ENCODE measurements around the gene ZNF184. TPM values are rescaled to one million over a fixed set of nuclear protein-coding genes. Genes with fewer than 3 reads are reported as not detected.

The ZNF184 gene
- total RNA-seq, 1 donor from 2014 or later = 24.6 TPM

DNA sequence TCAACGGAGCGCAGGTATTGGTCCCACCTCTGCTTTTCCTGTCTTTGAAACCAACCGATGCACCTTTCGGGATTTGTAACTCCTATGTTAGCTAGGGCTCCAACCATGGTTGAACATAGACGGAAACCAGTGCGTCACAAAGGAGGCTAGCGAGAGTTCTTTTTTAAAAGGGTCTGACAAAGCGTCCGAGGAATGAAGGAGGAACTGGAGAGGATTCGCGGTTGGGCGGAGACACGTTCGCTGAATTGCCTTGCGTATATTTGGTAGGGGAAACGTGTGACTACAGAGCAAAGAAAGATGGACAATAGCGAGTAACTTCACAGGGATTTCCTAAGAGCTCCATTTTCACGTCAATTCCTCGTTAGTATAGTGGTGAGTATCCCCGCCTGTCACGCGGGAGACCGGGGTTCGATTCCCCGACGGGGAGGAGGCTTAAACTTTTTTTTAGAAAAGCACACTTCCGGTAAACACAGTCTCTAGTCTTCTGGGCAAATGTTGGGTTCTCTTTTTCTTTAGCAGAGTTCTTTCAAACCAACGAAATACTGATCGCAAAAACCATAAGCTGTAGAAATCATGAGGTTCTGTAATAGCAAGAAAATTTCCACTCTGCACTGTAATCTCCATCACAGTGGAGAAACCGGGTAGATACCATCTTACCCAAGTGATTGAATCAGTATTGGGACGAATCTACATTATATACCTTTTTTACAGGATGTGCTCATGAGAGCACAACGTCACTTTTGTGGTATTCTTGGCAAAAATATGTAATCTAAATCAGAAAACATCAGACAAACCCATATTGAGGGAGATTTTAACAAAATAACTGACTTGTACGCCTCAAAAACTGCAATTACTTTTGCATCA, 6.6 kb upstream of the ZNF184 start:
- peak; percentile 94 for DNase-seq (ENCODE audit: low spot score)

GRCh38 chr6:27478706-27479318, 5.9 kb upstream of the ZNF184 start:
- peak; percentile 96 for DNase-seq (ENCODE audit: low spot score)

DNA sequence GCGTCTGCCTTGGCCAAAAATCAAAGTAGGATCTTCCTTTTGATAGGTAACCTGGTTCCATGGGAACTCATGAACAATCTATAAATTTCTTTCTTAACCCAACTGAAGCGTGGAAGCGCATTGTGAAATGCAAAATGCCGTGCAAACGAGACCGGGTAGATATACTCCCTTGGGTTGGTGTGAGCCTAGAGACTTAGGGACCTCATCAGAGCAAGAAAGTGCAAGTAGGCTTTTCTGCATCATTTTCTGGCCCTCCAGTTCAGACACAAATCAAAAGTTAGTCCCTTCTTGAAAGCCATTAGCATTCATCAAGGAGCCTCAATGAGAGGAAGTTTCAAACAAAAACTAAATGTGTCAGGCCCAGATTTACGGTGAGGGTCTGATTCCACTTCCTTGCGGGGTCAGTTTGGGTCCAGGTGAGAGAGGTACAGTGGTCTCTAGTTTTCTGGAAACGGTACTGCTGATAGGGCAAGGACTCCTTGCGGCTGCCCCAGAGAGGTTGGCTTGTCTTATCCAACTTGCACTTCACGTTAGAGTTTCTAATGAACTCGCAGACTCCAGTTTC, 5.3 kb upstream of the ZNF184 start:
- DNase-seq (ENCODE audit: low spot score) = no peak

GRCh38 chr6:27477318-27478013, 4.6 kb upstream of the ZNF184 start:
- no peak for DNase-seq (ENCODE audit: low spot score)

- no peak for DNase-seq (ENCODE audit: low spot score)
These were observed 3.2 kb upstream of the ZNF184 start for GRCh38 chr6:27476090-27476489.

DNA sequence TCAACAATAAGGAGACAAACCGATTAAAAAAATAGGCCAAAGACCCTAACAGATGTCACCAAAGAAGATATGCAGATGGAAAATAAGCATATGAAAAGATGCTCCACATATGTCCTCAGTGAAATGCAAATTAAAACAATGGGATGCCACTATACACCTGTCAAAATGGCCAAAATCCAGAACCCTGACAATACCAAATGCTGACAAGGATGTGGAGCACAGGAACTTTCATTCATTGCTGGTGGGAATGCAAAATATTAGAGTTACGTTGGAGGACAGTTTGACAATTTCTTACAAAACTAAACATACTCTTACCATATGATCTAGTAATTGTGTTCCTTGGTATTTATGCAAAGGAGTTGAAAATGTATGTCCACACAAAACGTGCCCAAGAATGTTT, 1.8 kb upstream of the ZNF184 start:
- DNase-seq (ENCODE audit: low spot score) = no peak

GRCh38 chr6:27474172-27474465, 1.2 kb upstream of the ZNF184 start:
- DNase-seq (ENCODE audit: low spot score) = no peak

DNA sequence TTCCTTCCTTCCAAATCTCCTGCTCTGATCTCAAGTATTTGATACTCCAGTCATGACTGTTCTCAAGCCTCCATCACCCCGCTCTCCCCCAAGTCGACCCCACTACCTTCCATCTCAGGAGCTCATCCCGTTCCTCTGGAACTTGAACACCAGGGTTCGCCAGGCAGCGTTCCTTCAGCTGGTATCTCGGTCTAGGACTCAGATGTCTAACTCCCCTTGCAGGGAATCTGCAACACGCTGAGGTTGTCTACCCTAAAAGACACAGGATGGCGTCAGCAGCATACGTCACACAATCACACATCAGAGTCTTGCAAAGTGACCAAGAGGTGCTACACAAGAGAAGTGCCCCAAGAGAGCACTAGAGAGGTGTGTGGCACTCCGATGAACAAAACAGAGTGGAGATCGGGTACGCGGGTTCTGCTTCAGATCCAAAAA, 706 bp downstream of the ZNF184 start:
- DNase-seq (ENCODE audit: low spot score) = peak; percentile 65

- DNase-seq (ENCODE audit: low spot score) = peak; percentile 2
These were observed 1.4 kb downstream of the ZNF184 start for GRCh38 chr6:27471365-27472115.

- no peak for DNase-seq (ENCODE audit: low spot score)
These were observed 2.9 kb downstream of the ZNF184 start for GRCh38 chr6:27470023-27470422.

DNA sequence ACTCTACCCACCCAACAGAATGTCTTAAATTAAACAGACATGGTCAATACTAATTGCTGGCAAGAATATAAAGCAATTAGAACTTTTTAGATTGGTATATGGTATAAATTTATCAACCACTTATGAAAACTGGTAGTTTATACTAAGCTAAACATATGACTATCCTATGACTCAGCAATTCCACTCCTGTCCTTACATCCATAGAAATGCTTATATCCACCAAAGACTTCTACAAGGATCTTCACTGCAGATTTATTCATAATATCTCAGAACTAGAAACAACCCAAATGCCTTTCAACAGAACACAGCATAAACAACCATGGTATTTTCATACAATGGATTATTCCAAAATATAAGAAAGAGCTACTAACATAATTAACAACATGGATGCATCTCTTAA, 4.6 kb downstream of the ZNF184 start:
- DNase-seq (ENCODE audit: low spot score) = no peak

DNA sequence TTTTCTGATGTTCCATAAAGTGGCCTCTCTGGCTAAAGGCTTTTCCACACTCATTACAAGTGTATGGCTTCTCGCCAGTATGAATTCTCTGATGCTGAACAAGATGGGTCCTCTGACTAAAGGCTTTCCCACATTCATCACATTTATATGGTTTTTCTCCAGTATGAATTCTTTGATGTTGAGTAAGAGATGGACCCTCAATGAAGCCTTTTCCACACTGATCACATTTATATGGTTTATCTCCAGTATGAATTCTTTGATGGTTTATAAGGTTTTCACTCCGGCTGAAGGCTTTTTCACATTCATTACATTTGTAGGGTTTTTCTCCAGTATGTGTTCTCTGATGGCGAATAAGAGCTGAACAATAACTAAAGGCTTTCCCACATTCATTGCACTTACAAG, 20.4 kb downstream of the ZNF184 start:
- no peak for DNase-seq (ENCODE audit: low spot score)

DNA sequence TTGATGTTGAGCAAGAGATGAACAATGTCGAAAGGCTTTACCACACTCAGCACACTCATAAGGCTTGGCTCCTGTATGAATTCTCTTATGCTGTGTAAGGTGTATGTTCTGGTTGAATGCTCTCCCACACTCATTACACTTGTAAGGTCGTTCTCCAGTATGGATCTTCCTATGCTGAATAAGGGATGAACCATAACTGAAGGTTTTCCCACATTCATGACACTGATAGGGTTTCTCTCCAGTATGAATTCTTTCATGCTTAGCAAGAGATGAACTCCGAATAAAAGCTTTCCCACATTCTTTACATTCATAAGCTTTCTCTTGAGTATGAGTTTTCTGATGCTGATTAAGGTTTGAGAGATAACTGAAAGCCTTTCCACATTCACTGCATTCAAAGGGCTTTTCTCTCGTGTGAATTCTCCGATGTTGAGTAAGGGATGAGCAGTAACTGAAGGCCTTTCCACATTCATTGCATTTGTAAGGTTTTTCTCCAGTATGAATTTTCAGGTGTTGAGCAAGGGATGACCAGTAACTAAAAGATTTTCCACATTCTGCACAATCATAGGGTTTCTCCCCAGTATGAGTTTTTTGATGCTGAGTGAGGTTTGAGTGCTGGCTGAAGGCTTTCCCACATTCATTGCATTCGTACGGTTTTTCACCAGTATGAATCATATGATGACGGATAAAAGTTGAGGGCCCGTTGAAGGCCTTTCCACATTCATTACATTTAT, 21.1 kb downstream of the ZNF184 start:
- no peak for DNase-seq (ENCODE audit: low spot score)

GRCh38 chr6:27448456-27448855, 24.4 kb downstream of the ZNF184 start:
- DNase-seq (ENCODE audit: low spot score) = no peak

DNA sequence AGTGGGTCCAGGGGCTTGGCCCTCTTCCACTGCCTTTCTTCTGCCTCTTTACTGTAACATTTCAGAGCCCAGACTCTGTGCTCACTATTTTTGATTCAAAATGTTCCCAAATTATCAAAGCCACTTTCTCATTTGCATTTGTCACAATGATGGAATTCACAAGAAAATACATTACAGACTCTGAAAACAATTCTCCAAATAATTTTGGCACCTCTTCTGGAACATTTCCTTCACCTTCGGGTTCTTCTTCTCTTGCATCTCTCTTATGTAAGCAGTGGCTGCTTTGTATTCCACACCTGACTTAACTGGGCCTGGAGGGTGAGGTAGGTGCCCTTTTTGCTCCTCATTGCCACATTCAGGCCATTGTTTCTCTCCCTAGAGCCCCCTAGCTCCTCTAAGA, 30.0 kb downstream of the ZNF184 start:
- no peak for DNase-seq (ENCODE audit: low spot score)

GRCh38 chr6:27441001-27441400, 31.9 kb downstream of the ZNF184 start:
- no peak for DNase-seq (ENCODE audit: low spot score)

GRCh38 chr6:27439371-27439770, 33.5 kb downstream of the ZNF184 start:
- DNase-seq (ENCODE audit: low spot score) = no peak

DNA sequence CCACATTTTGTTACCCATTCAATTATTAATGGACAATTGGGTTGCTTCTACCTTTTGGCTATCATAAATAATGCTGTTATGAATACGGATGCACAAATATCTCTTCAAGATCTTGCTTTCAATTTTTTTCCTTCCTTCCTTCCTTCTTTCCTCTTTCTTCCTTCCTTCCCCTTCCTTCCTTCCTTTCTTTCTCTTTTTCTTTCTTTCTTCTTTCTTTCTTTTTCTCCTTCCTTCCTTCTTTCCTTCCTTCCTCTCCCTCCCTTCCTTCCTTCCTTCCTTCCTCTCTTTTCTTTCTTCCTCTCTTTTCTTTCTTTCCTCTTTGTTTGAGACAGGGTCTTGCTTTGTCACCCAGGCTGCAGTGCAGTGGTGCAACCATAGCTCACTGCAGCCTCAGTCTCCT, 39.2 kb downstream of the ZNF184 start:
- no peak for DNase-seq (ENCODE audit: low spot score)

- no peak for DNase-seq (ENCODE audit: low spot score)
These were observed 43.9 kb downstream of the ZNF184 start for GRCh38 chr6:27428966-27429365.

DNA sequence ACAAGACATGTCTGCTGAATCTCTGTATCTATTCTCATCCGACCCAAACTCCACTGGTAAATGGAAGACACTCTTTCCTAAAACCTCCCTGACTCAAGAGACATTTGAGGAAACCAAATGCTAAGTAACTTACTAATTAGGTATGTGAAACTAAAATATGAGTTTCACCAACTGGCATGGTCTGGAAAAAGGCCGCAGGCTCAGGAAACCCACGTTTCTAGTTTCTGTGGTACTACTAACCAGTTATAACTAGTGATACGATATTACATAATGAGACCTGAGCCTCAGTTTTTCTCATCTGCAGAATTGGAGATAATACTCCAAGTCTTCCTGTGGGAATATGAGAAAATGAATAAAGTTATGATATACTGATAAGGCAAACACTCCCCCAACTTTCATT, 44.4 kb downstream of the ZNF184 start:
- no peak for DNase-seq (ENCODE audit: low spot score)

- DNase-seq (ENCODE audit: low spot score) = no peak
These were observed 46.8 kb downstream of the ZNF184 start for GRCh38 chr6:27426045-27426620.

All from umbilical cord (tissue), 2 donors.